HepG2 (cell line): ENCODE measurements around the gene NEDD4L. TPM values are rescaled to one million over a fixed set of nuclear protein-coding genes. Genes with fewer than 3 reads are reported as not detected.
A peak's percentile ranks its signal among the peaks of the same experiment; 100 is the strongest.

ENCODE experiments used
- CBX2 ChIP-seq, 2 experiments: fragments of 200-600 bp in 1 of 2; sonication (generic); formaldehyde crosslinking in 1 of 2; IDR thresholded peaks; 2 replicates each; pipeline versions ENCODE4 v1.7.0 to v1.8.1; 2018 to 2022; ENCODE audit warnings: low read depth in 2 of 2, low read length in 1 of 2, mild to moderate bottlenecking in 1 of 2, missing genetic modification reagents in 1 of 2
- MAF1 ChIP-seq: sonication (generic); formaldehyde crosslinking; IDR thresholded peaks from 2 replicates; pipeline ENCODE4 v1.5.0; 2020; ENCODE audit warnings: missing genetic modification reagents, borderline replicate concordance
- MIER3 ChIP-seq: IDR thresholded peaks from 2 replicates; pipeline ENCODE4 v1.6.1; 2016; ENCODE audit warnings: missing compliant biosample characterization, borderline replicate concordance
- NCOA5 ChIP-seq: sonication (generic); formaldehyde crosslinking; IDR thresholded peaks from 2 replicates; pipeline ENCODE4 v1.4.0; 2020; ENCODE audit warnings: missing genetic modification reagents
- NR2C2 ChIP-seq: sonication (generic); formaldehyde crosslinking; IDR thresholded peaks from 2 replicates; pipeline ENCODE4 v1.4.0; 2020; ENCODE audit warnings: missing genetic modification reagents, mild to moderate bottlenecking, moderate library complexity, borderline replicate concordance
- SP140L ChIP-seq: sonication (generic); formaldehyde crosslinking; IDR thresholded peaks from 2 replicates; pipeline ENCODE4 v1.4.0; 2020; ENCODE audit warnings: missing genetic modification reagents, borderline replicate concordance
- ZFY ChIP-seq: sonication (generic); formaldehyde crosslinking; IDR thresholded peaks from 2 replicates; pipeline ENCODE4 v1.4.0; 2020; ENCODE audit warnings: missing genetic modification reagents
- ZNF333 ChIP-seq: sonication (generic); formaldehyde crosslinking; IDR thresholded peaks from 2 replicates; pipeline ENCODE4 v1.4.0; 2020; ENCODE audit warnings: mild to moderate bottlenecking, missing genetic modification reagents, borderline replicate concordance
- ZNF549 ChIP-seq: sonication (generic); formaldehyde crosslinking; IDR thresholded peaks from 2 replicates; pipeline ENCODE4 v1.5.0; 2020; ENCODE audit warnings: missing genetic modification reagents
- ZNF567 ChIP-seq: sonication (generic); formaldehyde crosslinking; IDR thresholded peaks from 2 replicates; pipeline ENCODE4 v1.8.1; 2023; ENCODE audit warnings: mild to moderate bottlenecking, missing genetic modification reagents, borderline replicate concordance
- polyA plus RNA-seq, 8 experiments: library from polyadenylated mRNA; depleted of rRNA in 3 of 8; stranded (reverse) in 7 of 8; unstranded in 1 of 8; fragments of >200 nt; fragmentation: Illumina TruSeq in 4 of 8; extraction: Trizol in 4 of 8; gene quantifications; 2 replicates each; pipeline versions ENCODE4 v1.2.1 to v1.2.3, GENCODE V29; 2011 to 2016; ENCODE audit warnings: low read depth in 4 of 8, missing spikeins in 1 of 8, mixed read lengths in 1 of 8; ENCODE audit not compliant: insufficient read depth in 1 of 8
- total RNA-seq, 5 experiments: library from RNA; depleted of rRNA; stranded (reverse); fragments of >200 nt; fragmentation: Illumina TruSeq; extraction: Trizol; gene quantifications; 2 replicates each; pipeline ENCODE4 v1.2.3, GENCODE V29; 2016; ENCODE audit warnings: low read depth in 1 of 5
- TF ChIP-seq, protein P1 (sequence below): IDR thresholded peaks from 2 replicates; pipeline ENCODE4 v1.6.1; 2012; ENCODE audit warnings: low read depth, low read length, improper control_type of control experiment
- TF ChIP-seq, protein P2 (sequence below): sonication (generic); formaldehyde crosslinking; IDR thresholded peaks from 2 replicates; pipeline ENCODE4 v1.8.0; 2022; ENCODE audit warnings: missing genetic modification reagents, mild to moderate bottlenecking, moderate library complexity, borderline replicate concordance
- TF ChIP-seq, protein P3 (sequence below): sonication (generic); formaldehyde crosslinking; IDR thresholded peaks from 2 replicates; pipeline ENCODE4 v1.4.0; 2020; ENCODE audit warnings: missing genetic modification reagents, borderline replicate concordance
- TF ChIP-seq, protein P4 (sequence below): sonication (generic); formaldehyde crosslinking; IDR thresholded peaks from 2 replicates; pipeline ENCODE4 v1.8.1; 2022; ENCODE audit warnings: low read depth, mild to moderate bottlenecking, missing genetic modification reagents
- TF ChIP-seq, protein P5 (sequence below): sonication (generic); formaldehyde crosslinking; IDR thresholded peaks from 2 replicates; pipeline ENCODE4 v1.4.0; 2020; ENCODE audit warnings: missing genetic modification reagents

Gene NEDD4L
- total and polyA plus RNA-seq, 2 of the 13 experiments (the other 11 are each of a cell fraction or from before 2014, with no cell fraction given), result 168 to 390 TPM

DNA sequence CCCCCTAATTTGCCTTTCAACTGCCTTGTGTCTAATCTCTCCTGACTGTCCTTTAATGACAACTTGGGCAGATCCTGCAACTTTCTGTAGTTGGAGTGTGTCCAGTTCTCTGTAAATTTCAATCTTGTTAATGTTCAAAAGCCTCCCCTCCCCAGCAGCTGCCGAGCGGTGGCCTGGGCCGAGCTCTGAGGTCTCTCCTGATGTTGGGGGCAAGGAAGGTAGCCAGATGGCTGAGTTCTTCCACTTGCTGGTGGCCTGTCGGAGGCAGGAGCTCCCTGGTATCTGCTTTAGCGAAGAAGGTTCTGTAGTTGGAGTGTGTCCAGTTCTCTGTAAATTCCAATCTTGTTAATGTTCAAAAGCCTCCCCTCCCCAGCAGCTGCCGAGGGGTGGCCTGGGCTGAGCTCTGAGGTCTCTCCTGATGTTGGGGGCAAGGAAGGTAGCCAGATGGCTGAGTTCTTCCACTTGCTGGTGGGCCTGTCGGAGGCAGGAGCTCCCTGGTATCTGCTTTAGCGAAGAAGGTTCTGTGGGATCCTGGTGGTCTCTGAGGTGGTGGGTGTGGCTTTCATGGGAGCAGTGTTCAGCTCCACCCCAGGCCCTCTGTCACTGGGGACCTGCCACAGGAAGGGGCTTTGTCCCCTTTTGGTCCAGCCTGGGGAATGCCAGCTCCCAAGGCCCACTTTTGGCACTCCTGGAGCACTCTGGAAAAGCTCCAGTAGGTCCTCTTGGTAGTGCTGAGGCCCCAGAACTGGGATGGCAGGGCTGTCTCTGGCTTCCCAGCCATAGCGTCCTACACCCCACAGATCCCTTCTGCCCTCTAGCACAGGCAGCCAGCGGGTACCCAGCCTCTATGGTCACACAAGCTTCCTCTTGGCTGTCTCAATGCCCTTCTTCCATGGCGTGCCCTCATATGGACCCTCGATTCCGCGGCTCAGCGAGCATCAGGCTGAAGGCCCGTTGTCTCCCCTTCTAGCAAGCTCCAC lies 373.0 kb downstream of the NEDD4L start (continued):
- TF ChIP-seq ZNF549 (CRISPR knock-in tag), result no peak
- no peak for TF ChIP-seq ZNF333 (CRISPR knock-in tag)
- TF ChIP-seq, protein P1, sequence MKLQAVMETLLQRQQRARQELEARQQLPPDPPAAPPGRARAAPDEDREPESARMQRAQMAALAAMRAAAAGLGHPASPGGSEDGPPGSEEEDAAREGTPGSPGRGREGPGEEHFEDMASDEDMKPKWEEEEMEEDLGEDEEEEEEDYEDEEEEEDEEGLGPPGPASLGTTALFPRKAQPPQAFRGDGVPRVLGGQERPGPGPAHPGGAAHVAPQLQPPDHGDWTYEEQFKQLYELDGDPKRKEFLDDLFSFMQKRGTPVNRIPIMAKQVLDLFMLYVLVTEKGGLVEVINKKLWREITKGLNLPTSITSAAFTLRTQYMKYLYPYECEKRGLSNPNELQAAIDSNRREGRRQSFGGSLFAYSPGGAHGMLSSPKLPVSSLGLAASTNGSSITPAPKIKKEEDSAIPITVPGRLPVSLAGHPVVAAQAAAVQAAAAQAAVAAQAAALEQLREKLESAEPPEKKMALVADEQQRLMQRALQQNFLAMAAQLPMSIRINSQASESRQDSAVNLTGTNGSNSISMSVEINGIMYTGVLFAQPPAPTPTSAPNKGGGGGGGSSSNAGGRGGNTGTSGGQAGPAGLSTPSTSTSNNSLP, result no peak
- TF ChIP-seq, protein P2, sequence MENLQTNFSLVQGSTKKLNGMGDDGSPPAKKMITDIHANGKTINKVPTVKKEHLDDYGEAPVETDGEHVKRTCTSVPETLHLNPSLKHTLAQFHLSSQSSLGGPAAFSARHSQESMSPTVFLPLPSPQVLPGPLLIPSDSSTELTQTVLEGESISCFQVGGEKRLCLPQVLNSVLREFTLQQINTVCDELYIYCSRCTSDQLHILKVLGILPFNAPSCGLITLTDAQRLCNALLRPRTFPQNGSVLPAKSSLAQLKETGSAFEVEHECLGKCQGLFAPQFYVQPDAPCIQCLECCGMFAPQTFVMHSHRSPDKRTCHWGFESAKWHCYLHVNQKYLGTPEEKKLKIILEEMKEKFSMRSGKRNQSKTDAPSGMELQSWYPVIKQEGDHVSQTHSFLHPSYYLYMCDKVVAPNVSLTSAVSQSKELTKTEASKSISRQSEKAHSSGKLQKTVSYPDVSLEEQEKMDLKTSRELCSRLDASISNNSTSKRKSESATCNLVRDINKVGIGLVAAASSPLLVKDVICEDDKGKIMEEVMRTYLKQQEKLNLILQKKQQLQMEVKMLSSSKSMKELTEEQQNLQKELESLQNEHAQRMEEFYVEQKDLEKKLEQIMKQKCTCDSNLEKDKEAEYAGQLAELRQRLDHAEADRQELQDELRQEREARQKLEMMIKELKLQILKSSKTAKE (CRISPR knock-in tag), result no peak
- TF ChIP-seq, protein P3, sequence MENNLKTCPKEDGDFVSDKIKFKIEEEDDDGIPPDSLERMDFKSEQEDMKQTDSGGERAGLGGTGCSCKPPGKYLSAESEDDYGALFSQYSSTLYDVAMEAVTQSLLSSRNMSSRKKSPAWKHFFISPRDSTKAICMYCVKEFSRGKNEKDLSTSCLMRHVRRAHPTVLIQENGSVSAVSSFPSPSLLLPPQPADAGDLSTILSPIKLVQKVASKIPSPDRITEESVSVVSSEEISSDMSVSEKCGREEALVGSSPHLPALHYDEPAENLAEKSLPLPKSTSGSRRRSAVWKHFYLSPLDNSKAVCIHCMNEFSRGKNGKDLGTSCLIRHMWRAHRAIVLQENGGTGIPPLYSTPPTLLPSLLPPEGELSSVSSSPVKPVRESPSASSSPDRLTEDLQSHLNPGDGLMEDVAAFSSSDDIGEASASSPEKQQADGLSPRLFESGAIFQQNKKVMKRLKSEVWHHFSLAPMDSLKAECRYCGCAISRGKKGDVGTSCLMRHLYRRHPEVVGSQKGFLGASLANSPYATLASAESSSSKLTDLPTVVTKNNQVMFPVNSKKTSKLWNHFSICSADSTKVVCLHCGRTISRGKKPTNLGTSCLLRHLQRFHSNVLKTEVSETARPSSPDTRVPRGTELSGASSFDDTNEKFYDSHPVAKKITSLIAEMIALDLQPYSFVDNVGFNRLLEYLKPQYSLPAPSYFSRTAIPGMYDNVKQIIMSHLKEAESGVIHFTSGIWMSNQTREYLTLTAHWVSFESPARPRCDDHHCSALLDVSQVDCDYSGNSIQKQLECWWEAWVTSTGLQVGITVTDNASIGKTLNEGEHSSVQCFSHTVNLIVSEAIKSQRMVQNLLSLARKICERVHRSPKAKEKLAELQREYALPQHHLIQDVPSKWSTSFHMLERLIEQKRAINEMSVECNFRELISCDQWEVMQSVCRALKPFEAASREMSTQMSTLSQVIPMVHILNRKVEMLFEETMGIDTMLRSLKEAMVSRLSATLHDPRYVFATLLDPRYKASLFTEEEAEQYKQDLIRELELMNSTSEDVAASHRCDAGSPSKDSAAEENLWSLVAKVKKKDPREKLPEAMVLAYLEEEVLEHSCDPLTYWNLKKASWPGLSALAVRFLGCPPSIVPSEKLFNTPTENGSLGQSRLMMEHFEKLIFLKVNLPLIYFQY (CRISPR knock-in tag), result no peak
- 0 out of 2 replicates have a peak, but pooled peaks have one; percentile 59 for TF ChIP-seq ZNF567
- TF ChIP-seq MIER3 (CRISPR knock-in tag), result no peak
- TF ChIP-seq, protein P4, sequence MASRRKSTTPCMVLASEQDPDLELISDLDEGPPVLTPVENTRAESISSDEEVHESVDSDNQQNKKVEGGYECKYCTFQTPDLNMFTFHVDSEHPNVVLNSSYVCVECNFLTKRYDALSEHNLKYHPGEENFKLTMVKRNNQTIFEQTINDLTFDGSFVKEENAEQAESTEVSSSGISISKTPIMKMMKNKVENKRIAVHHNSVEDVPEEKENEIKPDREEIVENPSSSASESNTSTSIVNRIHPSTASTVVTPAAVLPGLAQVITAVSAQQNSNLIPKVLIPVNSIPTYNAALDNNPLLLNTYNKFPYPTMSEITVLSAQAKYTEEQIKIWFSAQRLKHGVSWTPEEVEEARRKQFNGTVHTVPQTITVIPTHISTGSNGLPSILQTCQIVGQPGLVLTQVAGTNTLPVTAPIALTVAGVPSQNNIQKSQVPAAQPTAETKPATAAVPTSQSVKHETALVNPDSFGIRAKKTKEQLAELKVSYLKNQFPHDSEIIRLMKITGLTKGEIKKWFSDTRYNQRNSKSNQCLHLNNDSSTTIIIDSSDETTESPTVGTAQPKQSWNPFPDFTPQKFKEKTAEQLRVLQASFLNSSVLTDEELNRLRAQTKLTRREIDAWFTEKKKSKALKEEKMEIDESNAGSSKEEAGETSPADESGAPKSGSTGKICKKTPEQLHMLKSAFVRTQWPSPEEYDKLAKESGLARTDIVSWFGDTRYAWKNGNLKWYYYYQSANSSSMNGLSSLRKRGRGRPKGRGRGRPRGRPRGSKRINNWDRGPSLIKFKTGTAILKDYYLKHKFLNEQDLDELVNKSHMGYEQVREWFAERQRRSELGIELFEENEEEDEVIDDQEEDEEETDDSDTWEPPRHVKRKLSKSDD (CRISPR knock-in tag), result no peak
- TF ChIP-seq, protein P5, sequence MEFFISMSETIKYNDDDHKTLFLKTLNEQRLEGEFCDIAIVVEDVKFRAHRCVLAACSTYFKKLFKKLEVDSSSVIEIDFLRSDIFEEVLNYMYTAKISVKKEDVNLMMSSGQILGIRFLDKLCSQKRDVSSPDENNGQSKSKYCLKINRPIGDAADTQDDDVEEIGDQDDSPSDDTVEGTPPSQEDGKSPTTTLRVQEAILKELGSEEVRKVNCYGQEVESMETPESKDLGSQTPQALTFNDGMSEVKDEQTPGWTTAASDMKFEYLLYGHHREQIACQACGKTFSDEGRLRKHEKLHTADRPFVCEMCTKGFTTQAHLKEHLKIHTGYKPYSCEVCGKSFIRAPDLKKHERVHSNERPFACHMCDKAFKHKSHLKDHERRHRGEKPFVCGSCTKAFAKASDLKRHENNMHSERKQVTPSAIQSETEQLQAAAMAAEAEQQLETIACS (CRISPR knock-in tag), result no peak
- peak; percentile 37 for TF ChIP-seq ZFY (CRISPR knock-in tag)
- no peak for TF ChIP-seq CBX2 (IDR thresholded peaks at IDR 0.05; ENCODE audit: low read depth, low read length)
- TF ChIP-seq CBX2 (CRISPR knock-in tag; IDR thresholded peaks at IDR 0.05; ENCODE audit: low read depth), result no peak
- no peak for TF ChIP-seq SP140L (CRISPR knock-in tag)
- peak; percentile 4; the same call in 1 of the 2 replicates for TF ChIP-seq NR2C2
- no peak for TF ChIP-seq MAF1
- TF ChIP-seq NCOA5 (CRISPR knock-in tag), result no peak
